ENCODE measurements around the gene MRE11. TPM values are rescaled to one million over a fixed set of nuclear protein-coding genes. Genes with fewer than 3 reads are reported as not detected.

Gene MRE11
- polyA plus RNA-seq, 1 donor from 2014 or later: 15.5 TPM

- no peaks in the 10 kb centered on the region for H3K27me3 Mint-ChIP-seq
- H3K4me3 Mint-ChIP-seq: no peak overlapping the region
- H3K27ac Mint-ChIP-seq: peak overlapping the region in 1 of 3 donors; percentile 56
- peaks cover 9 to 15% (median 10%) of the 10 kb centered on the region in 3 donors for H3K4me1 Mint-ChIP-seq
- no peaks in the 10 kb centered on the region for H3K9me3 Mint-ChIP-seq
- peaks cover 19% of the 10 kb centered on the region for H3K36me3 Mint-ChIP-seq
These were observed 20.5 kb downstream of the MRE11 start for GRCh38 chr11:94472916-94473799.

DNA sequence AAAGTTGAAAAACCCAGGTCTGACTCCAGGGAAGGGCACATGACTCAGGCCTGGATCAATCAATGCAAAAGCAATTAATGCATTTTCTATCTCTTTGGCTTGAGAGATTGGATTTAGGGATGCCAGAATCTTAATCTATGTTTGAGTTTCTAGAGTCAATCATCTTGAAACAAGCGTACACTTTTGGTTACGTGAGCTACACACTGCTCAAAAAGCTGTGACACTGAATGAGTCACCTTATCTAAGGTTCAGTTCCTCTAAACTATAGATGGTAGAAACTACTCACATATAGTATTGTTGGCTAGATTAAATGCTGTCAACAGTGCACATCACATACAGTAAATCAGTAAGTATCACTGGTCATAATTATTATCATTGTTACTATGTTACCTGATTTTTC is 24.2 kb downstream of the MRE11 start:
- no peak overlapping the region for H3K4me3 Mint-ChIP-seq
- peaks cover 21% of the 10 kb centered on the region for H3K36me3 Mint-ChIP-seq
- H3K27ac Mint-ChIP-seq: no peak overlapping the region
- H3K9me3 Mint-ChIP-seq: peaks cover 0 to 2% (median 0%) of the 10 kb centered on the region in 3 donors
- peaks cover 8 to 11% (median 8%) of the 10 kb centered on the region in 3 donors for H3K4me1 Mint-ChIP-seq
- H3K27me3 Mint-ChIP-seq: no peaks in the 10 kb centered on the region

GRCh38 chr11:94459576-94459975 is 34.1 kb downstream of the MRE11 start:
- no peaks in the 10 kb centered on the region for H3K27me3 Mint-ChIP-seq
- no peak overlapping the region for H3K27ac Mint-ChIP-seq
- H3K36me3 Mint-ChIP-seq: peaks cover 13% of the 10 kb centered on the region
- peaks cover 0 to 2% (median 0%) of the 10 kb centered on the region in 3 donors for H3K4me1 Mint-ChIP-seq
- H3K4me3 Mint-ChIP-seq: peak overlapping the region in 1 of 4 donors; percentile 14
- H3K9me3 Mint-ChIP-seq: peaks cover 0 to 2% (median 0%) of the 10 kb centered on the region in 3 donors

DNA sequence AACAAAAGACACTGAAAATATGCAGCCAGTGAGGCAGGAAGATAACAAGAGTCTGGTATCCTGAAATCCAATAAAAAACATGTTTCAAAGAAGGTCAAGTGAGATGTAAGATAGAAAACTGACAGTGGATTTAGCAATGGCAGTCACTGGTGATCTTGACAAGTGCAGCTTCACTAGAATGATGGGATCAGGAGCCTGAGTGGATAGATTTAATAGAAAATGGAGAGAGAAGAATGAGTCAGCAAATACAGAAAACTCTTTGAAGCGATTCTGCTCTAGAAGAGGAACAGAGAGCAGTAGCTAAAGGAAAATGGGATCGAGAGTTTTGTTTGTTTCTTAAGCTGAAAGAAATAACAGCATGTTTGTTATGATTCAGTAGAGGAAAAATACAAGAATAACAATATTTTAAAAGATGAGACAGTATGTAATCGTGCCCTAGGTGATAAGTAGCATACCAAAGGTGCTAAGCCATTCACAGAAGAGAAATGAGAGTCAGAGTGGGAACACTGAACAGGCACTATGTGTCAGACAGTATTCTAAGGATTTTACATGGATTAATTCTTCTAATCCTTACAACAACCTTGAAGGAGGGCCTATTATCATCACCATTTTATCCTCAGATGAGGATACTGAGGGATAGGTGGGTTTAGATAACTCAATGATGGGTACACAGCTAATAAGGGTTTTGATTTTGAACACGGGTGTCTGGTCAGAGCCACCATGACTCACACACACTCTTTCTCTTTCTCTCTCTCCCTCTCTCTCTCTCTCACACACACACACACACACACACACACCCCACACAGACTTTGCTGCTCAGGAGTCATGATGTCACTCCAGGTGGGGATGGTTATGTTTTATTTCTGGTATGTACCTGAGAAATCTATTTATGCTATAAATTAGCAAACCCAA is 36.3 kb downstream of the MRE11 start:
- H3K4me3 Mint-ChIP-seq: no peak overlapping the region
- H3K27ac Mint-ChIP-seq: peak overlapping the region in 1 of 3 donors; percentile 3
- peaks cover 0 to 2% (median 0%) of the 10 kb centered on the region in 3 donors for H3K4me1 Mint-ChIP-seq
- peaks cover 9% of the 10 kb centered on the region for H3K36me3 Mint-ChIP-seq
- no peaks in the 10 kb centered on the region for H3K27me3 Mint-ChIP-seq
- no peaks in the 10 kb centered on the region for H3K9me3 Mint-ChIP-seq

GRCh38 chr11:94455861-94456260 is 37.8 kb downstream of the MRE11 start:
- H3K36me3 Mint-ChIP-seq: peaks cover 9% of the 10 kb centered on the region
- H3K4me3 Mint-ChIP-seq: no peak overlapping the region
- H3K27ac Mint-ChIP-seq: no peak overlapping the region
- H3K9me3 Mint-ChIP-seq: no peaks in the 10 kb centered on the region
- no peaks in the 10 kb centered on the region for H3K27me3 Mint-ChIP-seq
- peaks cover 0 to 2% (median 0%) of the 10 kb centered on the region in 3 donors for H3K4me1 Mint-ChIP-seq

- H3K27me3 Mint-ChIP-seq: no peaks in the 10 kb centered on the region
- no peak overlapping the region for H3K27ac Mint-ChIP-seq
- H3K9me3 Mint-ChIP-seq: no peaks in the 10 kb centered on the region
- H3K36me3 Mint-ChIP-seq: peaks cover 11% of the 10 kb centered on the region
- H3K4me3 Mint-ChIP-seq: no peak overlapping the region
- H3K4me1 Mint-ChIP-seq: peaks cover 0 to 2% (median 0%) of the 10 kb centered on the region in 3 donors
These were observed 39.3 kb downstream of the MRE11 start for GRCh38 chr11:94454301-94454700.

DNA sequence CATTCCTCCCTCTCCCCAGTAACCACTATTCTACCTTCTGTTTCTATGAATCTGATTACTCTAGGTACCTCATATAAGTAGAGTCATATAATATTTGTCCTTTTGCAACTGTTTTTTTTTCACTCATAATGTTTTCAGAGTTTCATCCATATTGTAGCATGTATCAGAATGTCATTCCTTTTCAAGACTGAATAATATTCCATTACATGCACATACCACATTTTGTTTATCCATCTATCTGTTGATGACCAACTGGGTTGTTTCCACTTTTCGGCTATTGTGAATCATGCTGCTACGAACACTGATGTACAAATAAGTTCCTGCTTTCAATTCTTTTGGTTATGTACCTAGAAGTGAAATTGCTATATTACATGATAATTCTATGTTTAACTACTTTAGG is 40.7 kb downstream of the MRE11 start:
- Mint-ChIP-seq H3K4me1 (no peaks in the 10 kb centered on the region), H3K27ac (no peak overlapping the region), H3K4me3 (no peak overlapping the region), H3K9me3 (no peaks in the 10 kb centered on the region), H3K27me3 (no peaks in the 10 kb centered on the region), H3K36me3 (peaks cover 11% of the 10 kb centered on the region)

- no peak overlapping the region for H3K27ac Mint-ChIP-seq
- peaks cover 10% of the 10 kb centered on the region for H3K36me3 Mint-ChIP-seq
- no peak overlapping the region for H3K4me3 Mint-ChIP-seq
- H3K27me3 Mint-ChIP-seq: no peaks in the 10 kb centered on the region
- H3K4me1 Mint-ChIP-seq: no peaks in the 10 kb centered on the region
- H3K9me3 Mint-ChIP-seq: no peaks in the 10 kb centered on the region
These were observed 43.6 kb downstream of the MRE11 start for GRCh38 chr11:94450048-94450447.

DNA sequence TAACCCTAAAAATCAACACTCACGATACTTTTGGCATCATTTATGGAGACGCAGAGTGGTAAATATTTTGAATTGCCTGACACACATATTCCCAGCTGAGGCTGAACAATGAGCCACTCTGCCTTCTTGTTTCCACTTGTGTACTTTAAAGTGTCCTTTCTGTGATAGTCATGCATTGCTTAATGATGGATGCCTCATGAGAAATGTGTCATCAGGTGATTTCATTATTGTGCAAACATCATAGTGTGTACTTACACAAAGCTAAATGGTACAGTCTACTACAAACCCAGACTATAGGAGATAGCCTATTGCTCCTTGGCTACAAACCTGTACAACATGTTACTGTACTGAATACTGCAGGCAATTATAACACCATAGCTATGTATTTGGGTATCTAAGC is 44.2 kb downstream of the MRE11 start:
- no peak overlapping the region for H3K27ac Mint-ChIP-seq
- H3K27me3 Mint-ChIP-seq: no peaks in the 10 kb centered on the region
- H3K4me3 Mint-ChIP-seq: no peak overlapping the region
- no peaks in the 10 kb centered on the region for H3K9me3 Mint-ChIP-seq
- no peaks in the 10 kb centered on the region for H3K4me1 Mint-ChIP-seq
- H3K36me3 Mint-ChIP-seq: peaks cover 8% of the 10 kb centered on the region

- Mint-ChIP-seq H3K4me3 (no peak overlapping the region), H3K9me3 (no peaks in the 10 kb centered on the region), H3K4me1 (no peaks in the 10 kb centered on the region), H3K36me3 (peaks cover 12% of the 10 kb centered on the region), H3K27me3 (no peaks in the 10 kb centered on the region), H3K27ac (no peak overlapping the region)
These were observed 44.6 kb downstream of the MRE11 start for GRCh38 chr11:94449029-94449428.

- H3K27ac Mint-ChIP-seq: no peak overlapping the region
- peaks cover 11% of the 10 kb centered on the region for H3K36me3 Mint-ChIP-seq
- H3K4me1 Mint-ChIP-seq: no peaks in the 10 kb centered on the region
- H3K27me3 Mint-ChIP-seq: no peaks in the 10 kb centered on the region
- no peaks in the 10 kb centered on the region for H3K9me3 Mint-ChIP-seq
- H3K4me3 Mint-ChIP-seq: no peak overlapping the region
These were observed 46.5 kb downstream of the MRE11 start for GRCh38 chr11:94447149-94447548.

GRCh38 chr11:94445641-94446040 is 48.0 kb downstream of the MRE11 start:
- Mint-ChIP-seq H3K4me3 (no peak overlapping the region), H3K27ac (no peak overlapping the region), H3K9me3 (no peaks in the 10 kb centered on the region), H3K36me3 (peaks cover 13% of the 10 kb centered on the region), H3K27me3 (no peaks in the 10 kb centered on the region), H3K4me1 (no peaks in the 10 kb centered on the region)

- Mint-ChIP-seq H3K27me3 (no peaks in the 10 kb centered on the region), H3K27ac (no peak overlapping the region), H3K4me1 (peaks cover 0 to 1% (median 0%) of the 10 kb centered on the region in 3 donors), H3K36me3 (peaks cover 34% of the 10 kb centered on the region), H3K9me3 (no peaks in the 10 kb centered on the region), H3K4me3 (no peak overlapping the region)
These were observed 60.6 kb downstream of the MRE11 start for GRCh38 chr11:94433049-94433448.

DNA sequence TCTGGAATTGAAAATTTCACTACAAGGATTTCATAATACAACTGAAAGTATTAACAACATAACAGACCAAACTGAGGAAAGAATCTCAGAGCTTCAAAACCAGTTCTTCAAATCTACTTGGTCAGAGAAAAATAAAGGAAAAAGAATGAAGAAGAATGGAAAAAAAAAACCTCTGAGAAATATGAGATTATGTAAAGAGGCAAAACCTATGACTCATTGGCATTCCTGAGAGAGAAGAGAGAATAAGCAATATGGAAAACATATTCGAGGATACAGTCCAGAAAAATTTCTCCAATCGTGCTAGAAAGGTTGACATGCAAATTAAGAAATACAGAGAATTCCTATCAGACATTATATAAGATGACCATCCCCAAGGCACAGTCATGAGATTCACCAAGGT is 69.0 kb downstream of the MRE11 start:
- Mint-ChIP-seq H3K4me3 (no peak overlapping the region), H3K36me3 (peaks cover 31% of the 10 kb centered on the region), H3K27me3 (no peaks in the 10 kb centered on the region), H3K9me3 (peaks cover 0 to 6% (median 0%) of the 10 kb centered on the region in 3 donors), H3K27ac (no peak overlapping the region), H3K4me1 (peaks cover 7 to 10% (median 9%) of the 10 kb centered on the region in 3 donors)

- Mint-ChIP-seq H3K27me3 (no peaks in the 10 kb centered on the region), H3K27ac (no peak overlapping the region), H3K4me3 (no peak overlapping the region), H3K9me3 (peaks cover 0 to 6% (median 0%) of the 10 kb centered on the region in 3 donors), H3K4me1 (peaks cover 7 to 10% (median 9%) of the 10 kb centered on the region in 3 donors), H3K36me3 (peaks cover 31% of the 10 kb centered on the region)
These were observed 69.6 kb downstream of the MRE11 start for GRCh38 chr11:94424011-94424410.
